K562 (cell line): Measurements from ENCODE around the gene GP1BA. TPM values are rescaled to one million over a fixed set of nuclear protein-coding genes. Genes with fewer than 3 reads are reported as not detected.

Experiments
- ATF3 ChIP-seq, 2 experiments: fragments of 450-650 bp in 1 of 2; sonication (generic) in 1 of 2; formaldehyde crosslinking in 1 of 2; IDR thresholded peaks in 1 of 2; conservative IDR thresholded peaks in 1 of 2; 2 replicates each; pipeline versions ENCODE4 v1.6.1 to v1.8.1; 2016 to 2023; ENCODE audit warnings: mild to moderate bottlenecking in 2 of 2, moderate library complexity in 2 of 2, inconsistent platforms in 1 of 2, missing genetic modification reagents in 1 of 2
- CBFA2T3 ChIP-seq: fragments of 450-650 bp; IDR thresholded peaks from 2 replicates; pipeline ENCODE4 v1.6.1; 2017
- GABPA ChIP-seq: fragments of 200-800 bp; sonication (Bioruptor generic); conservative IDR thresholded peaks from 2 replicates; pipeline ENCODE4 v1.6.1; 2016; ENCODE audit warnings: low read depth, missing genetic modification characterization, missing compliant biosample characterization
- HDAC6 ChIP-seq: IDR thresholded peaks from 2 replicates; pipeline ENCODE4 v1.6.1; 2012; ENCODE audit warnings: low read depth, mild to moderate bottlenecking, control low read depth, inconsistent platforms, low read length, moderate library complexity
- ILF3 ChIP-seq: fragments of 450-650 bp; IDR thresholded peaks from 2 replicates; pipeline ENCODE4 v1.6.1; 2018; ENCODE audit warnings: antibody characterized with exemption, mild to moderate bottlenecking, moderate library complexity, borderline replicate concordance
- JUN ChIP-seq, 2 experiments: sonication (generic) in 1 of 2; formaldehyde crosslinking in 1 of 2; IDR thresholded peaks; 2 replicates each; pipeline versions ENCODE4 v1.6.1 to v1.8.0; 2012 to 2022; ENCODE audit warnings: borderline replicate concordance in 2 of 2, mild to moderate bottlenecking in 2 of 2, improper control_type of control experiment in 1 of 2, low read depth in 1 of 2, low read length in 1 of 2, missing genetic modification reagents in 1 of 2
- MNT ChIP-seq, 2 experiments: fragments of 450-650 bp; conservative IDR thresholded peaks; 2 replicates each; pipeline ENCODE4 v1.6.1; 2017; ENCODE audit warnings: mild to moderate bottlenecking in 2 of 2, moderate library complexity in 2 of 2
- POLR2AphosphoS5 ChIP-seq: IDR thresholded peaks from 2 replicates; pipeline ENCODE4 v1.6.1; 2011; ENCODE audit warnings: mild to moderate bottlenecking, low read depth, low read length, moderate library complexity; ENCODE audit not compliant: control insufficient read depth, insufficient read depth
- RBFOX2 ChIP-seq: fragments of 200-400 bp; formaldehyde crosslinking; IDR thresholded peaks from 2 replicates; pipeline ENCODE4 v1.6.1; 2017; ENCODE audit warnings: low read depth, mild to moderate bottlenecking, low read length, moderate library complexity
- SMARCA4 ChIP-seq: fragments of 450-650 bp; IDR thresholded peaks from 2 replicates; pipeline ENCODE4 v1.6.1; 2016
- VEZF1 ChIP-seq: fragments of 200-800 bp; sonication (Bioruptor generic); IDR thresholded peaks from 2 replicates; pipeline ENCODE4 v1.6.1; 2017; ENCODE audit warnings: missing genetic modification characterization, missing compliant biosample characterization
- YY1 ChIP-seq, 3 experiments: IDR thresholded peaks; 2 replicates each; pipeline ENCODE4 v1.6.1; 2011; ENCODE audit warnings: low read length in 2 of 3, mild to moderate bottlenecking in 2 of 3, moderate library complexity in 2 of 3, borderline replicate concordance in 1 of 3, control low read depth in 1 of 3, low read depth in 1 of 3; ENCODE audit not compliant: insufficient read depth in 3 of 3, insufficient replicate concordance in 2 of 3, control insufficient read depth in 1 of 3, insufficient read length in 1 of 3; ENCODE audit errors: extremely low read depth in 1 of 3
- ZNF583 ChIP-seq: fragments of 250-450 bp; sonication (Bioruptor Pico); IDR thresholded peaks from 2 replicates; pipeline ENCODE4 v1.4.0; 2020
- ZNF586 ChIP-seq: fragments of 450-650 bp; formaldehyde crosslinking; conservative IDR thresholded peaks from 2 replicates; pipeline ENCODE4 v1.4.0; 2020; ENCODE audit warnings: mild to moderate bottlenecking, moderate library complexity
- ZNF655 ChIP-seq: fragments of 250-450 bp; sonication (Bioruptor Pico); IDR thresholded peaks from 2 replicates; pipeline ENCODE4 v1.5.0; 2021
- polyA plus RNA-seq, 8 experiments: library from polyadenylated mRNA; depleted of rRNA in 4 of 8; stranded (reverse) in 5 of 8; unstranded in 3 of 8; fragments of >200 nt; fragmentation: Nextera tagmentation in 2 of 8; fragmentation: Illumina TruSeq in 1 of 8; extraction: Ambion mirVana in 2 of 8; extraction: Trizol in 1 of 8; gene quantifications; 2 replicates each; pipeline versions ENCODE4 v1.2.1 to v1.2.3, GENCODE V29; 2011 to 2014; ENCODE audit warnings: inconsistent platforms in 1 of 8, missing spikeins in 1 of 8
- total RNA-seq, 7 experiments: library from RNA; depleted of rRNA in 6 of 7; stranded (reverse); fragments of >200 nt in 6 of 7; fragmentation: Illumina TruSeq in 2 of 7; extraction: Trizol in 2 of 7; gene quantifications; 2 replicates each; pipeline versions ENCODE4 v1.2.1 to v1.2.3, GENCODE V29; 2011 to 2021; ENCODE audit warnings: low replicate concordance in 1 of 7

The GP1BA gene
- total and polyA plus RNA-seq, 9 of the 15 experiments (the other 6 are each of a cell fraction or from before 2014, with no cell fraction given) = 0.01 TPM; not detected in 8

DNA sequence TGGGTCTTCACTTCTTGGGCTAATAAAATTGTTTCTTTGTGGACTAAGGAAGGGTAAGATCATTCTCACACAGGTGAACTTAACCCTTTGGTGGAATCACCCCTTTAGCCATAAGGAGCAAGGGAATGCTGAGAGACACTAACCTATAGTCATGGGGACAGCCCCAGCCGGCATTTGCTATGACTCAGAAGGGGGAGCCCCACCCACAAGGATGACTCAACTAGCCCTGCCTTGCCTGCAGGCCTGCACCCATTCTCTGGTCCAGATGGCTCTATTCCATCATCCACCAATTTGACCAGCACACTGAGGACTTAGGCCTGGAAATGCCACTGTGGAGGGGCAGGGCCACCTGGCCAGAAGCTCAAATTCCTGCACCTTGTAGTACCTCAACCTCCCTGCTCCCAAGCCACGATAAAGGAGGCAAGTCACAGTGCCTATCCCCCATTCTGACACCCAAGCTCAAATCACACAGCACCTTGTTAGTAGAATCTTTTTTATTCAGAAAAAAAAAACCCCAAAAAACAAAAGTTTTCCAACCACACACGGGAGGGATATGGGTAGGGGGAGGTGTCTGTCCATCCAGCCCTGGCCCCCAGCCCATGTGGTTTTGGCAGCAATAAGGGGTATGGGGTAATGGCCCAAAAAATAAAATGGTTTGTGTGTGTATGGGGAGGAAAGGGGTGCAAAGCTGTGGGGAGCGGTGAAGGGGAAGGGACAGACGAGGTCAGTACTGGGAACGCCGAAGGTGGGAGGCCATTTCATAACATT lies 13.3 kb downstream of the GP1BA start (continued):
- peak; percentile 96 for TF ChIP-seq ATF3 (IDR thresholded peaks at IDR 0.05)
- 0 out of 2 replicates have a peak, but pooled peaks have one; percentile 62 for TF ChIP-seq ATF3 (CRISPR knock-in tag; conservative IDR thresholded peaks at IDR 0.05)
- peak; percentile 77 for TF ChIP-seq VEZF1 (CRISPR knock-in tag)
- peak; percentile 65; the same call in 1 of the 2 replicates for TF ChIP-seq ILF3
- TF ChIP-seq MNT (conservative IDR thresholded peaks at IDR 0.05) = peak in 1 of 2 experiments; percentile 43; a peak in 1 of 4 replicates
- TF ChIP-seq ZNF583 (CRISPR knock-in tag) = no peak
- TF ChIP-seq HDAC6 = no peak
- 0 out of 2 replicates have a peak, but pooled peaks have one; percentile 4 for TF ChIP-seq POLR2AphosphoS5
- peak; percentile 60; the same call in 1 of the 2 replicates for TF ChIP-seq SMARCA4
- TF ChIP-seq ZNF655 = no peak
- 0 out of 2 replicates have a peak, but pooled peaks have one; percentile 5 for TF ChIP-seq GABPA (tag)
- peak; percentile 11; the same call in 1 of the 2 replicates for TF ChIP-seq ZNF586
- TF ChIP-seq YY1 (IDR thresholded peaks at IDR 0.05; ENCODE audit: borderline replicate concordance in 1 of 3, control insufficient read depth in 1 of 3, extremely low read depth in 1 of 3, insufficient read depth in 3 of 3, insufficient read length in 1 of 3, insufficient replicate concordance in 2 of 3, low read depth in 1 of 3, low read length in 2 of 3) = peak in 1 of 3 experiments; percentile 47
- peak; percentile 93 for TF ChIP-seq JUN (IDR thresholded peaks at IDR 0.05; ENCODE audit: borderline replicate concordance, low read depth, low read length)
- no peak for TF ChIP-seq JUN (CRISPR knock-in tag; IDR thresholded peaks at IDR 0.05; ENCODE audit: borderline replicate concordance)
- TF ChIP-seq RBFOX2 = 0 out of 2 replicates have a peak, but pooled peaks have one; percentile 8
- peak; percentile 20; the same call in 1 of the 2 replicates for TF ChIP-seq CBFA2T3
